Measurements from ENCODE around the gene NMRAL1. TPM values are rescaled to one million over a fixed set of nuclear protein-coding genes. Genes with fewer than 3 reads are reported as not detected.

NMRAL1 gene
- total RNA-seq, 1 donor from 2014 or later = 62.7 TPM

DNA sequence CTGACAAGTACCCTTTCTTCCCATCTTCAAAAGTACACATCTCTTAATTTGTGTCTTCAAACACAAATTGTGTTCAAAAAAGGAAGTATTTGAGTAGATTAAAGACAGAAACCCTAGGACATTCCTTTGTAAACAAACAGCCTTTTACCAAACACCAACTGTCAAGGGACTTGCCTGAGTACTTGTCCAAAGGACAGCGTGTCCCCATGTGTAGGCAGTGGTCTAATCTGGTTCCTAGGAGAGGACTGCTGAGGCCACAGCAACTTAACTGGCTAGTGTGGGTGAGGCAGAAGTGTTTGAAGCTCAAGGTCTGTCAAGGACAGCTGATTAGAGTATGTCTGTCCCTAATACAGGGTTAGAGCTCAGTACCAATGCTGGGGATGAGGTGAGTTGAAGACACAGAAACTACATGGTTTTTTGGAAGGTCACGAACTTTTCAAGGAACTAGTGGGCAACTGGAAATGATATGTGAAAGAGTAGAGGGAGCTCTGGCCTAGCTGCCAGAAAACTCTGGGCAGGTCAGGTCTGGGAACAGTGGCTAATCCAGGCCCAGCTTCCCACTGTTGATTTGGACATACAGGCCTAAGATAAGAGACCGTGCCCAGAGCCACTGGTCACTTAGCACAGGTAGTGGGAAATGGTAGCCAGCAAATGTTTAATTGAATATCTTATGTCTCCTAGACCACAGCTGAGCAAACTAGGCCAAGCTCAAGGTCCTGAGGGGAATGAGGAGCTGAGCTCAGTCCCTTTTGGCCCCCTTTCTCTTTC lies 11.9 kb upstream of the NMRAL1 start:
- Histone ChIP-seq H3K36me3 (ENCODE audit: control insufficient read depth, insufficient read depth, low read length) (peaks cover 1% of the 10 kb centered on the region), H3K27me3 (ENCODE audit: control insufficient read depth, insufficient read depth, low read length) (no peaks in the 10 kb centered on the region), H3K4me3 (ENCODE audit: low read depth, low read length) (no peak overlapping the region)
- no peak for FAIRE-seq
- no peak for DNase-seq (ENCODE audit: low read depth)
- TF ChIP-seq, protein P1, sequence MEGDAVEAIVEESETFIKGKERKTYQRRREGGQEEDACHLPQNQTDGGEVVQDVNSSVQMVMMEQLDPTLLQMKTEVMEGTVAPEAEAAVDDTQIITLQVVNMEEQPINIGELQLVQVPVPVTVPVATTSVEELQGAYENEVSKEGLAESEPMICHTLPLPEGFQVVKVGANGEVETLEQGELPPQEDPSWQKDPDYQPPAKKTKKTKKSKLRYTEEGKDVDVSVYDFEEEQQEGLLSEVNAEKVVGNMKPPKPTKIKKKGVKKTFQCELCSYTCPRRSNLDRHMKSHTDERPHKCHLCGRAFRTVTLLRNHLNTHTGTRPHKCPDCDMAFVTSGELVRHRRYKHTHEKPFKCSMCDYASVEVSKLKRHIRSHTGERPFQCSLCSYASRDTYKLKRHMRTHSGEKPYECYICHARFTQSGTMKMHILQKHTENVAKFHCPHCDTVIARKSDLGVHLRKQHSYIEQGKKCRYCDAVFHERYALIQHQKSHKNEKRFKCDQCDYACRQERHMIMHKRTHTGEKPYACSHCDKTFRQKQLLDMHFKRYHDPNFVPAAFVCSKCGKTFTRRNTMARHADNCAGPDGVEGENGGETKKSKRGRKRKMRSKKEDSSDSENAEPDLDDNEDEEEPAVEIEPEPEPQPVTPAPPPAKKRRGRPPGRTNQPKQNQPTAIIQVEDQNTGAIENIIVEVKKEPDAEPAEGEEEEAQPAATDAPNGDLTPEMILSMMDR (IDR thresholded peaks at IDR 0.05; ENCODE audit: insufficient read depth, low read length, severe bottlenecking) = no peak

DNA sequence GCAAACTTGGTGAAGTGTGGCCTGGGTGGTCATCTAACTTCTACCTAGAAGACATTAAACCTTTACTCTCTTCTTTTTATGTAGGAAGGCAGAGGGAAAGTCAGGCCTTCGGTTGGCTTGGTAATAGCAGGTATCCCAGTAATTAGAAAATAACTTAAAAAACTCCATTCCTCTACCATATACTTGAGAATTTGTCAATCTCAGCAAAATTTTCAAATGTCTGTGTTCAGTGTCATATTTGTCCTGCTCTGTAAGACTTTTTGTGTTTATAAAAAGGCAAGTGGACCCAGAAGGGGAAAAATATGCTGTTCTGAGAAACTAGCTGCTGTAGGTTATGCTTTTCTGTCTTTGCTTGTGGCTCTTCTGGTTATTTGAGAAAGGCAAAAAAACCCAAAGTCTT lies 7.5 kb upstream of the NMRAL1 start:
- Histone ChIP-seq H3K4me3 (ENCODE audit: low read depth, low read length) (no peak overlapping the region), H3K27me3 (ENCODE audit: control insufficient read depth, insufficient read depth, low read length) (no peaks in the 10 kb centered on the region), H3K36me3 (ENCODE audit: control insufficient read depth, insufficient read depth, low read length) (no peaks in the 10 kb centered on the region)
- DNase-seq (ENCODE audit: low read depth) (no peak), FAIRE-seq (no peak)
- TF ChIP-seq, protein P1 (IDR thresholded peaks at IDR 0.05; ENCODE audit: insufficient read depth, low read length, severe bottlenecking) = no peak

DNA sequence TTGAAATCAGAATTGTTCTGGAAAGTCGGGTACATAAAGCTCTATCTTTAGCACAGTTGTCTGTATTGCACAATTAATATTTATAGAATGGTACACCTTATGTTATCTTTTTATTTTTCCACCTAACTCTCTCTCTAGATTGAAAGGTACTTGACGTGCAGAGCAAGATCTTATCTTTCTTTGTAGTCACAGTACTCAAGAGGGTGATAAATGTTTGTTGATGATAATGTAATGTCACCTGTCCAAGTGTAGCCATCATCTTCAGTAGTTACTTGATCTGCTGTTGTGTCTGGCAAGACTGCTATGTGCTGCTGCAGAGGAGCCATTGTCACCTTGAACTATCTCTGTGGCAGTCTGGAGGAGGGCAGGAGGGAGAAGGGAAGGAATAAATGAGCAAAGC lies 7.1 kb upstream of the NMRAL1 start:
- H3K4me3 ChIP-seq (ENCODE audit: low read depth, low read length) = no peak overlapping the region
- TF ChIP-seq, protein P1 (IDR thresholded peaks at IDR 0.05; ENCODE audit: insufficient read depth, low read length, severe bottlenecking) = no peak
- DNase-seq (ENCODE audit: low read depth) = no peak
- no peak for FAIRE-seq
- no peaks in the 10 kb centered on the region for H3K27me3 ChIP-seq (ENCODE audit: control insufficient read depth, insufficient read depth, low read length)
- H3K36me3 ChIP-seq (ENCODE audit: control insufficient read depth, insufficient read depth, low read length) = no peaks in the 10 kb centered on the region

DNA sequence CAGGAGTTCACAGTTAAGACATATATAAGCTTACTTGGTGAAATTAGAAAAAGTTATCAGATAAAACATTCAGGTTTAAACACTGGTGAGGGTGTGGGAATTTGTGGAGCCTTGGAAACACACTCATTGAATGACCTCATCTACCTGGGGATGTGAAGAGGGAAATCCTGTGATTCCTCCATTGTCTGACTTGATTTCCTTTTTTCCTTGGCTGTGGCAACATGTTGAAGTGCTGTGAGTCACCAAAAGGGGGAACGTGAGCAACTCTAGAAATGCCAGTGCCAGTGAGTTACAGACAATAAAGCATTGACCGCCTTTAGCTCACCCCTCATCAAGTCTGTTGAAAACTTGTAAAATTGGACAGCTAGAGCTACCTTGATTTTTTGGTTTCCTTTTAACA lies 3.5 kb upstream of the NMRAL1 start:
- FAIRE-seq = peak; percentile 84
- no peak overlapping the region for H3K4me3 ChIP-seq (ENCODE audit: low read depth, low read length)

DNA sequence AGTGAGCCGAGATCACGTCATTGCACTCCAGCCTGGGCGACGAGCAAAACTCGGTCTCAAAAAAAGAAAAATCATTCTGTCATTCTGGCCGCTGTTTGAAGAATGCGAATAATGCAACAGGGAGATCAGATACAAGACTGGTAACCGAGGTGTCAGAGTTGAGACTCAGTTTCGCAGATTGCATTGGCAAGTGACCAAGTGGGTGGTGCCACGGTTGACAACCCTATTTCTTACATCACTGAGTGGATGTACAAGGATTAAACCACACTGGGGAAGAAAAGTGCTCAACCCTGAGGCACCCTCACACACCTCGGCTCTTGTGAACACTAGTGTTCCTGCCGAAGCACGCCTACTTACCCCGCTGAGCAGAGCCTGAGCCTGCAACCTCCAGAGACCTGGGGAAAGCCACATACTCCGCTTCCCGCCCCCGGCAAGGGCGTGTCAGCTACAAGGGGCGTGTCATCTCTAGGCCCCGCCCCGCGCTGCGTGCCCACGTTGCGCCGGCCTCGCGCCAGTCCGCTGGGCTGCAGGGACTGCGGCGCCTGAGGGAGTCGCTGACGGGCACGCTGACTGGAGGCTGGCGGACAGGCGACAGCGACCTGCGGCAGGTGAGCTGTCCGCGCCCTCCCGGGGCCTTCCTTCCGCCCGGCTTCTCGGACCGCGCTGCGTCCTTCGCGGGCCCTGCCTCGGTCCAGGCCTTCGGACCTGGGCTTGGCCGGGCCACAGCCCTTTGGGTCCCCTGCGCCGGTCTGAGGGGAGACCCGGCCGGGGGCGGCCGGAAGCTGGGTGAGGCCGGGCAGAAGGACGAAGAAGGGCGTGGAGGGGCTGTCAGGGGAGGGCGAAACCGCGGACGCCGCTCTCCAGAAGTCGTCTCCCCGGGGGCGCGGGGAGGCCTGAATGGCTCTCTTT lies 1.7 kb upstream of the NMRAL1 start, which contains the start of gene HMOX2:
Gene HMOX2 (plus strand): TSS at position 519 of the 909 bp plus-strand sequence. CDS start 29,127 bp downstream, outside the sequence.
- Histone ChIP-seq H3K27me3 (ENCODE audit: control insufficient read depth, insufficient read depth, low read length) (no peaks in the 10 kb centered on the region), H3K4me3 (ENCODE audit: low read depth, low read length) (peak within 1 kb of the TSS; percentile 95), H3K36me3 (ENCODE audit: control insufficient read depth, insufficient read depth, low read length) (no peaks in the 10 kb centered on the region)
- no peak for FAIRE-seq
- DNase-seq (ENCODE audit: low read depth) = peak; percentile 81
- TF ChIP-seq, protein P1 (IDR thresholded peaks at IDR 0.05; ENCODE audit: insufficient read depth, low read length, severe bottlenecking) = peak; percentile 53

More for the DNA sequence above, 3.5 kb upstream of the NMRAL1 start:
- TF ChIP-seq, protein P1 (IDR thresholded peaks at IDR 0.05; ENCODE audit: insufficient read depth, low read length, severe bottlenecking) = no peak
- no peaks in the 10 kb centered on the region for H3K27me3 ChIP-seq (ENCODE audit: control insufficient read depth, insufficient read depth, low read length)
- DNase-seq (ENCODE audit: low read depth) = peak; percentile 99
- H3K36me3 ChIP-seq (ENCODE audit: control insufficient read depth, insufficient read depth, low read length) = no peaks in the 10 kb centered on the region

Data from bronchial epithelial cell (primary cell).